ENCODE results near the gene MDM1. TPM values are rescaled to one million over a fixed set of nuclear protein-coding genes. Genes with fewer than 3 reads are reported as not detected.

Gene MDM1
- polyA plus RNA-seq, 3 donors: 6.7 to 10.9 (median 10.3) TPM

DNA sequence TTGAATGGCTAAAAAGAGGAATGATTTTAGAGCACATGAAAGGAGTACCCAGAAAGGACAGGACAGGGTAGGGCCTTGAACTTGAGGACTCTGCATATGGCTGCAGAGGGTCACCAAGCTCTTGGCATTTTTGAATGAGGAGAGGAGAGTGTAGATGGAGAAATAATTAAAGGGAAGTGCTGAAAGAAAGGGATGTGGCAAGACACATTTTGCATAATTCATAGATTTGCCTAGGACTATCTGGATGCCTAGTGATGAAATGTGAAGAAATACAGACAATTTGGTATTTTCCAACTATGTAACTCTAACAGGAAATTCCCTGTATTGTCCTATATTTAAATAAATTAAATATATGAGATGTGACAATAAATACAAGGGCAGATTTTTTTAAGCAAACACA, 27.5 kb upstream of the MDM1 start:
- Mint-ChIP-seq H3K27ac (peak overlapping the region; percentile 98 to 100 (median 99)), H3K4me1 (peaks cover 57% of the 10 kb centered on the region), H3K9me3 (no peaks in the 10 kb centered on the region), H3K4me3 (peak overlapping the region in 1 of 2 donors; percentile 61), H3K27me3 (ENCODE audit: low read depth in 3 of 3) (no peaks in the 10 kb centered on the region), H3K36me3 (no peaks in the 10 kb centered on the region)
- Histone ChIP-seq H3K36me3 (replicated peaks in 1 of 2; ENCODE audit: control insufficient read depth in 1 of 2, insufficient read depth in 2 of 2, low read length in 2 of 2) (no peaks in the 10 kb centered on the region), H3K4me3 (replicated peaks in 1 of 3; ENCODE audit: low read depth in 2 of 3, low read length in 3 of 3) (peak overlapping the region in 1 of 3 experiments; percentile 36), H3K4me1 (ENCODE audit: control insufficient read depth in 1 of 2, insufficient read depth in 2 of 2, low read length in 2 of 2) (peaks cover 59 to 78% of the 10 kb centered on the region in 2 donors), H3K9me3 (replicated peaks in 1 of 2; ENCODE audit: control insufficient read depth in 1 of 2, insufficient read depth in 1 of 2, low read length in 2 of 2) (no peaks in the 10 kb centered on the region), H2AFZ (ENCODE audit: insufficient read depth, low read depth, low read length, poor library complexity, severe bottlenecking) (no peak overlapping the region), H3K4me2 (replicated peaks; ENCODE audit: extremely low read depth, low read length, poor library complexity, severe bottlenecking) (peak overlapping the region; percentile 56), H4K20me1 (ENCODE audit: insufficient read depth, low read length) (no peaks in the 10 kb centered on the region), H3K79me2 (ENCODE audit: insufficient read depth, low read length) (no peaks in the 10 kb centered on the region), H3K9ac (ENCODE audit: insufficient read depth, low read length, poor library complexity, severe bottlenecking) (peak overlapping the region; percentile 55), H3K27ac (ENCODE audit: low read depth in 1 of 2, low read length in 2 of 2) (peak overlapping the region; percentile 85 to 99), H3K27me3 (ENCODE audit: control insufficient read depth in 2 of 2, insufficient read depth in 2 of 2, low read length in 2 of 2) (no peaks in the 10 kb centered on the region)
- no peak for TF ChIP-seq CTCF (IDR thresholded peaks at IDR 0.05)
- intact Hi-C loops (cut with micrococcal nuclease): loop anchor here in 1 of 2 donors (2.0 to 10.0 kb wide), 2 partner anchors 85 to 251 kb away; partner anchors contain the start of gene RAP1B
- peak; percentile 81 to 96 (median 94) for DNase-seq

GRCh38 chr12:68358532-68359485, 26.6 kb upstream of the MDM1 start:
- peak overlapping the region; percentile 98 to 100 (median 99) for H3K27ac Mint-ChIP-seq
- no peaks in the 10 kb centered on the region for H3K36me3 Mint-ChIP-seq
- peak; percentile 79 to 93 (median 85) for DNase-seq
- WGBS (ENCODE audit: insufficient coverage): 73% methylated on average over 8 of the region's 10 CpGs
- intact Hi-C loops (cut with micrococcal nuclease): loop anchor here in 1 of 2 donors (2.0 to 10.0 kb wide), 2 partner anchors 86 to 252 kb away; partner anchors contain the start of gene RAP1B
- no peaks in the 10 kb centered on the region for H3K9me3 Mint-ChIP-seq
- peak; percentile 63 for TF ChIP-seq CTCF (IDR thresholded peaks at IDR 0.05)
- H4K20me1 ChIP-seq (ENCODE audit: insufficient read depth, low read length): no peaks in the 10 kb centered on the region
- H3K27me3 Mint-ChIP-seq (ENCODE audit: low read depth in 3 of 3): no peaks in the 10 kb centered on the region
- no peaks in the 10 kb centered on the region for H3K9me3 ChIP-seq (replicated peaks in 1 of 2; ENCODE audit: control insufficient read depth in 1 of 2, insufficient read depth in 1 of 2, low read length in 2 of 2)
- H3K4me1 ChIP-seq (ENCODE audit: control insufficient read depth in 1 of 2, insufficient read depth in 2 of 2, low read length in 2 of 2): peaks cover 50 to 69% of the 10 kb centered on the region in 2 donors
- H3K79me2 ChIP-seq (ENCODE audit: insufficient read depth, low read length): no peaks in the 10 kb centered on the region
- peak overlapping the region; percentile 55 for H3K9ac ChIP-seq (ENCODE audit: insufficient read depth, low read length, poor library complexity, severe bottlenecking)
- H2AFZ ChIP-seq (ENCODE audit: insufficient read depth, low read depth, low read length, poor library complexity, severe bottlenecking): peak overlapping the region; percentile 21
- peak overlapping the region in 1 of 3 experiments; percentile 36 for H3K4me3 ChIP-seq (replicated peaks in 1 of 3; ENCODE audit: low read depth in 2 of 3, low read length in 3 of 3)
- H3K4me2 ChIP-seq (replicated peaks; ENCODE audit: extremely low read depth, low read length, poor library complexity, severe bottlenecking): peak overlapping the region; percentile 56
- H3K36me3 ChIP-seq (replicated peaks in 1 of 2; ENCODE audit: control insufficient read depth in 1 of 2, insufficient read depth in 2 of 2, low read length in 2 of 2): no peaks in the 10 kb centered on the region
- peak overlapping the region; percentile 81 to 99 for H3K27ac ChIP-seq (ENCODE audit: low read depth in 1 of 2, low read length in 2 of 2)
- H3K4me1 Mint-ChIP-seq: peaks cover 50% of the 10 kb centered on the region
- H3K27me3 ChIP-seq (ENCODE audit: control insufficient read depth in 2 of 2, insufficient read depth in 2 of 2, low read length in 2 of 2): no peaks in the 10 kb centered on the region
- H3K4me3 Mint-ChIP-seq: peak overlapping the region; percentile 7 to 61

Data from CD14-positive monocyte (primary cell).